HepG2 (cell line): ENCODE results near the gene ANKRD6.

Source experiments
- BCL6 ChIP-seq: IDR thresholded peaks from 2 replicates; pipeline ENCODE4 v1.6.1; 2016; ENCODE audit warnings: missing genetic modification reagents, missing compliant biosample characterization
- CTCF ChIP-seq: sonication (generic); formaldehyde crosslinking; IDR thresholded peaks from 2 replicates; pipeline ENCODE4 v1.5.0; 2020; ENCODE audit warnings: mild to moderate bottlenecking, missing genetic modification reagents, moderate library complexity
- EP300 ChIP-seq, 3 experiments: sonication (generic) in 1 of 3; formaldehyde crosslinking in 1 of 3; IDR thresholded peaks; 2 replicates each; pipeline versions ENCODE4 v1.5.1 to v1.6.1; 2011 to 2020; ENCODE audit warnings: low read depth in 2 of 3, low read length in 2 of 3, borderline replicate concordance in 1 of 3, improper control_type of control experiment in 1 of 3, mild to moderate bottlenecking in 1 of 3, missing genetic modification reagents in 1 of 3, moderate library complexity in 1 of 3
- MXD4 ChIP-seq: IDR thresholded peaks from 2 replicates; pipeline ENCODE4 v1.6.1; 2016; ENCODE audit warnings: mild to moderate bottlenecking, missing biosample characterization, missing genetic modification reagents
- NBN ChIP-seq: fragments of 450-650 bp; conservative IDR thresholded peaks from 2 replicates; pipeline ENCODE4 v1.6.1; 2017
- ZNF121 ChIP-seq: sonication (generic); formaldehyde crosslinking; IDR thresholded peaks from 2 replicates; pipeline ENCODE4 v1.5.0; 2020; ENCODE audit warnings: mild to moderate bottlenecking, missing genetic modification reagents
- ZNF263 ChIP-seq: sonication (generic); formaldehyde crosslinking; IDR thresholded peaks from 2 replicates; pipeline ENCODE4 v1.4.0; 2020; ENCODE audit warnings: missing genetic modification reagents
- ZNF530 ChIP-seq: sonication (generic); formaldehyde crosslinking; IDR thresholded peaks from 2 replicates; pipeline ENCODE4 v1.5.0; 2020; ENCODE audit warnings: low read depth, mild to moderate bottlenecking, missing genetic modification reagents

DNA sequence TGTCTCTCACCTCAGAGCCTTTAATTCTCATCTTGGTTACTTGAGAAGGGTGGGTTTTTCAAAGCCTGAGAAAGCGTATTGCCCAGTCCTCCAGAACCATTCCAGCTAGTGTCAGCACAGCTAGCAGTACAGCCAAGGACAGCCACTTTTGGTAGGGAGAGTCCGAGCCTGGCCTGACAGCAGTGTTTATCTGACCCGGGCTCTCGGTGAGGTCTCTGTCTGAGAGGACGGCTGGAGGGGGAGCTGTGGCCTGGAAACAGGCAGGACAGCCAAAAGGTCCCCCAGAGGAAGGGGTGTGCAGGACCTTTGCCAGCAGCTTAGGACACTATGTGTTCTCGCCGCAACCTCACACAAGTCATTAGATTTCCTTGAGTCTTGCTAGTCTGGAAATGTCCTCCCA is 166.8 kb downstream of the ANKRD6 start:
- no peak for TF ChIP-seq ZNF530
- no peak for TF ChIP-seq ZNF121
- no peak for TF ChIP-seq NBN
- no peak for TF ChIP-seq ZNF263
- no peak for TF ChIP-seq CTCF (CRISPR knock-in tag)
- no peak for TF ChIP-seq EP300 (IDR thresholded peaks at IDR 0.05; ENCODE audit: low read depth in 2 of 2, low read length in 2 of 2)
- TF ChIP-seq EP300 (CRISPR knock-in tag; IDR thresholded peaks at IDR 0.05; ENCODE audit: borderline replicate concordance): no peak
- no peak for TF ChIP-seq BCL6 (CRISPR knock-in tag)
- TF ChIP-seq MXD4 (CRISPR knock-in tag): no peak
